22Rv1 (cell line): ENCODE measurements around the gene GPC2.

Source experiments
- ZFX ChIP-seq: fragments of 450-650 bp; IDR thresholded peaks from 2 replicates; pipeline ENCODE4 v1.6.1; 2017; ENCODE audit warnings: antibody characterized with exemption, borderline replicate concordance
- TF ChIP-seq, protein P1 (sequence below): fragments of 450-650 bp; IDR thresholded peaks from 2 replicates; pipeline ENCODE4 v1.5.1; 2017; ENCODE audit warnings: mild to moderate bottlenecking

DNA sequence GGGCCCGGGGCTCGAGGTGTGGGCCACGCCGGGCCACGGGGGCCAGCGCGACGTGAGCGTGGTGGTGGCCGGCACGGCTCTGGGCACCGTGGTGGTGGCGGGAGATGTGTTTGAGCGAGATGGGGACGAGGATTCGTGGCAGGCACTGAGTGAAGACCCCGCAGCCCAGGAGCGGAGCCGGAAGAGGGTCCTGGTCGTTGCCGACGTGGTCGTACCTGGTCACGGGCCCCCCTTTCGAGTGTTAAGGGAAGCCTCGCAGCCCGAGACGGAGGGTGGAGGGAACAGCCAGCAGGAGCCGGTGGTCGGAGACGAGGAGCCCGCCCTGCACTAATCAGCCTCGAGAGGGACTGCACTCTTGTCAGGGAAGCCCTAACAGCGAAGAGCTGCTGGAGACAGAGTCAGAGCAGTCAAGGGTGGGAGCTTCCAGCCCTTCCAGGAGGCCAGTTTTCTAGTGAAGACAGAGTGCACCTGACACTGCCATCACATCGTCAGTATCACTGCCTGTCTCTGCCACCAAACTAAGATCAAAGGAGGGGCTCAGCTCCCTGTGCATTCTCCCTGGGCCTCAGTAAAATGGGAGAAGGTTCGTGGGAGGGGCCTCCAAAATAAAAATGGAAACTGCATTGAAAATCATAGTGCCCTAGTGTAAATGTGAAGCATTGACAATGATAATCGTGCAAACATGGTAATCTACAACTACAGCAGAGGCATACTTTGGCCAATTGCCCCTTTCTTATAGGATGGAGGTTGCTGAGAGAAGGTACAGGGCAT is 49.1 kb downstream of the GPC2 start:
- TF ChIP-seq, protein P1, sequence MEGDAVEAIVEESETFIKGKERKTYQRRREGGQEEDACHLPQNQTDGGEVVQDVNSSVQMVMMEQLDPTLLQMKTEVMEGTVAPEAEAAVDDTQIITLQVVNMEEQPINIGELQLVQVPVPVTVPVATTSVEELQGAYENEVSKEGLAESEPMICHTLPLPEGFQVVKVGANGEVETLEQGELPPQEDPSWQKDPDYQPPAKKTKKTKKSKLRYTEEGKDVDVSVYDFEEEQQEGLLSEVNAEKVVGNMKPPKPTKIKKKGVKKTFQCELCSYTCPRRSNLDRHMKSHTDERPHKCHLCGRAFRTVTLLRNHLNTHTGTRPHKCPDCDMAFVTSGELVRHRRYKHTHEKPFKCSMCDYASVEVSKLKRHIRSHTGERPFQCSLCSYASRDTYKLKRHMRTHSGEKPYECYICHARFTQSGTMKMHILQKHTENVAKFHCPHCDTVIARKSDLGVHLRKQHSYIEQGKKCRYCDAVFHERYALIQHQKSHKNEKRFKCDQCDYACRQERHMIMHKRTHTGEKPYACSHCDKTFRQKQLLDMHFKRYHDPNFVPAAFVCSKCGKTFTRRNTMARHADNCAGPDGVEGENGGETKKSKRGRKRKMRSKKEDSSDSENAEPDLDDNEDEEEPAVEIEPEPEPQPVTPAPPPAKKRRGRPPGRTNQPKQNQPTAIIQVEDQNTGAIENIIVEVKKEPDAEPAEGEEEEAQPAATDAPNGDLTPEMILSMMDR, result no peak
- no peak for TF ChIP-seq ZFX
